WTC11 (cell line): Measurements from ENCODE around the gene GORASP1. TPM values are rescaled to one million over a fixed set of nuclear protein-coding genes. Genes with fewer than 3 reads are reported as not detected.

Experiments used
- ATAC-seq: fragments of 200-7000 bp; cut with Tn5 transposase; 2 replicates; pipeline ENCODE4 v1.10.0; 2021; ENCODE audit warnings: mild to moderate bottlenecking, moderate library complexity
- CTCF ChIA-PET: fragments of 300-600 bp; sonication (Branson Sonifier 250); formaldehyde crosslinking; loops from one replicate; lab custom pipeline; 2021; ENCODE audit warnings: antibody characterized with exemption; lab: Charles Lee
- POLR2A ChIA-PET: fragments of 350-600 bp; sonication (Branson Sonifier 250); formaldehyde crosslinking; loops from one replicate; lab custom pipeline; 2021; ENCODE audit warnings: antibody characterized with exemption; lab: Charles Lee
- DNase-seq: peaks from one replicate; pipeline ENCODE4 v3.0.0; 2021; ENCODE audit warnings: low spot score
- H3K27ac Mint-ChIP-seq: 2 replicates; pipeline ENCODE4 v1.8.0; 2021; ENCODE audit warnings: mixed read lengths
- H3K27me3 Mint-ChIP-seq: 2 replicates; pipeline ENCODE4 v1.8.0; 2021; ENCODE audit warnings: low read depth, mild to moderate bottlenecking, moderate library complexity, mixed read lengths
- H3K36me3 Mint-ChIP-seq: 2 replicates; pipeline ENCODE4 v1.8.0; 2021; ENCODE audit warnings: mixed read lengths
- H3K4me1 Mint-ChIP-seq: 2 replicates; pipeline ENCODE4 v1.8.0; 2022; ENCODE audit warnings: mixed read lengths
- H3K4me3 Mint-ChIP-seq: 2 replicates; pipeline ENCODE4 v1.8.0; 2021; ENCODE audit warnings: mild to moderate bottlenecking, moderate library complexity, mixed read lengths
- H3K9me3 Mint-ChIP-seq: 2 replicates; pipeline ENCODE4 v1.8.0; 2021; ENCODE audit warnings: mixed read lengths
- AR ChIP-seq: fragments of 250-450 bp; sonication (Bioruptor Pico); IDR thresholded peaks from 2 replicates; pipeline ENCODE4 v1.9.0; 2021; ENCODE audit warnings: mild to moderate bottlenecking
- ATF1 ChIP-seq: sonication (generic); formaldehyde crosslinking; IDR thresholded peaks from 2 replicates; pipeline ENCODE4 v1.8.1; 2023; ENCODE audit warnings: mild to moderate bottlenecking, moderate library complexity, missing genetic modification reagents
- CBFB ChIP-seq: sonication (generic); formaldehyde crosslinking; IDR thresholded peaks from 2 replicates; pipeline ENCODE4 v1.8.1; 2022; ENCODE audit warnings: mild to moderate bottlenecking, low read depth, missing genetic modification reagents
- CTCF ChIP-seq: fragments of 200-600 bp; IDR thresholded peaks from 2 replicates; pipeline ENCODE4 v1.8.0; 2022; ENCODE audit warnings: antibody characterized with exemption
- ELF4 ChIP-seq: sonication (generic); formaldehyde crosslinking; IDR thresholded peaks from 2 replicates; pipeline ENCODE4 v1.8.1; 2022; ENCODE audit warnings: low read depth, mild to moderate bottlenecking, moderate library complexity, missing genetic modification reagents
- ETV6 ChIP-seq: sonication (generic); formaldehyde crosslinking; IDR thresholded peaks from 2 replicates; pipeline ENCODE4 v1.8.1; 2022; ENCODE audit warnings: mild to moderate bottlenecking, missing genetic modification reagents
- FOXP4 ChIP-seq: sonication (generic); formaldehyde crosslinking; IDR thresholded peaks from 2 replicates; pipeline ENCODE4 v1.8.0; 2022; ENCODE audit warnings: mild to moderate bottlenecking, missing genetic modification reagents
- GRHL2 ChIP-seq: fragments of 250-450 bp; sonication (Bioruptor Pico); IDR thresholded peaks from 2 replicates; pipeline ENCODE4 v1.8.0; 2022; ENCODE audit warnings: mild to moderate bottlenecking, moderate library complexity; ENCODE audit not compliant: insufficient replicate concordance, severe bottlenecking
- GTF2I ChIP-seq: fragments of 250-450 bp; sonication (Bioruptor Pico); conservative IDR thresholded peaks from 2 replicates; pipeline ENCODE4 v1.4.0; 2021; ENCODE audit warnings: mild to moderate bottlenecking
- IRF2 ChIP-seq: sonication (generic); formaldehyde crosslinking; IDR thresholded peaks from 2 replicates; pipeline ENCODE4 v1.8.0; 2022; ENCODE audit warnings: low read depth, missing genetic modification reagents, borderline replicate concordance
- JAZF1 ChIP-seq: fragments of 250-450 bp; sonication (Bioruptor Pico); IDR thresholded peaks from 2 replicates; pipeline ENCODE4 v1.9.0; 2021; ENCODE audit warnings: moderate library complexity, mild to moderate bottlenecking, inconsistent platforms
- JUN ChIP-seq: sonication (generic); formaldehyde crosslinking; IDR thresholded peaks from 2 replicates; pipeline ENCODE4 v1.8.0; 2023; ENCODE audit warnings: mild to moderate bottlenecking, missing genetic modification reagents
- RORB ChIP-seq: fragments of 250-450 bp; sonication (Bioruptor Pico); IDR thresholded peaks from 2 replicates; pipeline ENCODE4 v1.9.0; 2021; ENCODE audit warnings: mild to moderate bottlenecking
- TEAD4 ChIP-seq: sonication (generic); formaldehyde crosslinking; IDR thresholded peaks from 2 replicates; pipeline ENCODE4 v1.8.0; 2022; ENCODE audit warnings: mild to moderate bottlenecking, missing genetic modification reagents
- ZBTB43 ChIP-seq: sonication (generic); formaldehyde crosslinking; IDR thresholded peaks from 2 replicates; pipeline ENCODE4 v1.8.1; 2023; ENCODE audit warnings: mild to moderate bottlenecking, missing genetic modification reagents
- ZMAT4 ChIP-seq: fragments of 250-450 bp; sonication (Bioruptor Pico); IDR thresholded peaks from 2 replicates; pipeline ENCODE4 v1.9.0; 2021; ENCODE audit warnings: mild to moderate bottlenecking
- ZNF219 ChIP-seq: sonication (generic); formaldehyde crosslinking; IDR thresholded peaks from 2 replicates; pipeline ENCODE4 v1.8.0; 2023; ENCODE audit warnings: missing genetic modification reagents, mild to moderate bottlenecking, borderline replicate concordance
- ZSCAN18 ChIP-seq: fragments of 250-450 bp; sonication (Bioruptor Pico); IDR thresholded peaks from 2 replicates; pipeline ENCODE4 v2.1.2; 2022; ENCODE audit warnings: mild to moderate bottlenecking, moderate library complexity
- total RNA-seq: library from RNA; stranded (reverse); gene quantifications from 3 replicates; pipeline ENCODE4 v1.2.3, GENCODE V29; 2021

The GORASP1 gene
- total RNA-seq, 1 experiment from 2014 or later = 47.4 TPM

GRCh38 chr3:39128951-39129350 is 21.5 kb upstream of the GORASP1 start:
- DNase-seq (no peak), ATAC-seq (no peak)
- no peaks in the 10 kb centered on the region for H3K9me3 Mint-ChIP-seq
- H3K27me3 Mint-ChIP-seq = no peaks in the 10 kb centered on the region
- TF ChIP-seq CBFB (no peak), ETV6 (CRISPR knock-in tag) (no peak), CTCF (no peak), JUN (CRISPR knock-in tag) (no peak), ZMAT4 (CRISPR knock-in tag) (no peak), AR (no peak), ZSCAN18 (CRISPR knock-in tag) (no peak), JAZF1 (CRISPR knock-in tag) (no peak), TEAD4 (CRISPR knock-in tag) (no peak), FOXP4 (no peak), RORB (CRISPR knock-in tag) (no peak), ELF4 (no peak), ZBTB43 (CRISPR knock-in tag) (no peak), GTF2I (no peak), GRHL2 (CRISPR knock-in tag) (no peak), IRF2 (CRISPR knock-in tag) (no peak), ATF1 (no peak), ZNF219 (CRISPR knock-in tag) (no peak)
- no peak overlapping the region for H3K4me3 Mint-ChIP-seq
- no peak overlapping the region for H3K27ac Mint-ChIP-seq
- no peaks in the 10 kb centered on the region for H3K36me3 Mint-ChIP-seq
- ChIA-PET CTCF (interaction anchor here (0.7 to 8.7 kb wide), 5 partner anchors 42 to 163 kb away, joined by 3 to 260 read pairs (median 70); partner anchors contain the start of gene XIRP1), POLR2A (no interaction called here)
- peaks cover 5% of the 10 kb centered on the region; the same call in 1 of the 2 replicates for H3K4me1 Mint-ChIP-seq
